KOPT-K1 (cell line): Measurements from ENCODE around the gene C3orf70.

Source experiments
- H3K27ac ChIP-seq: fragments of 200-600 bp; sonication (generic); 2 replicates; pipeline ENCODE4 v1.5.1; 2016; ENCODE audit warnings: antibody characterized with exemption, mild to moderate bottlenecking, low read depth, low read length; ENCODE audit not compliant: poor library complexity, severe bottlenecking
- H3K36me3 ChIP-seq: fragments of 200-600 bp; sonication (generic); 2 replicates; pipeline ENCODE4 v1.5.1; 2017; ENCODE audit warnings: antibody characterized with exemption, mild to moderate bottlenecking, low read length, moderate library complexity; ENCODE audit not compliant: insufficient read depth
- H3K9me3 ChIP-seq: fragments of 200-600 bp; sonication (generic); 2 replicates; pipeline ENCODE4 v1.5.1; 2017; ENCODE audit warnings: antibody characterized with exemption, low read length, mild to moderate bottlenecking; ENCODE audit not compliant: insufficient read depth, poor library complexity, severe bottlenecking

Gene C3orf70

DNA sequence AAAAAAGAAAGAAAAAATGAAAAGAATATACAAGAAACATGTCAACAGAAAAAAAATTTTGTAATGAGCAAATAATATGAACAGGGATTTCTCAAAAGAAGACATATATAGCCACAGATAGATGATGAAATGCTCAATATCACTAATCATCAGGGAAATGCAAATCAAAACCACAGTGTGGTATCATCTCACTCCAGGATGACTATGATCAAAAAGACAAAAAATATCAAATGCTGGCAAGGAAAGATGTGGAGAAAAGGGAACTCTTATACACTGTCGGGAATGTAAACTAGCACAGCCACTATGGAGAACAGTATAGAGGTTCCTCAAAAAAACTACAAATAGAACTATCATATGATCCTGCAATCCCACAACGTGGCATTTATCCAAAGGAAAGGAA, 94.1 kb downstream of the C3orf70 start:
- Histone ChIP-seq H3K36me3 (peaks cover 9% of the 10 kb centered on the region; the same call in 1 of the 2 replicates), H3K27ac (no peak overlapping the region), H3K9me3 (peaks cover 19% of the 10 kb centered on the region)

DNA sequence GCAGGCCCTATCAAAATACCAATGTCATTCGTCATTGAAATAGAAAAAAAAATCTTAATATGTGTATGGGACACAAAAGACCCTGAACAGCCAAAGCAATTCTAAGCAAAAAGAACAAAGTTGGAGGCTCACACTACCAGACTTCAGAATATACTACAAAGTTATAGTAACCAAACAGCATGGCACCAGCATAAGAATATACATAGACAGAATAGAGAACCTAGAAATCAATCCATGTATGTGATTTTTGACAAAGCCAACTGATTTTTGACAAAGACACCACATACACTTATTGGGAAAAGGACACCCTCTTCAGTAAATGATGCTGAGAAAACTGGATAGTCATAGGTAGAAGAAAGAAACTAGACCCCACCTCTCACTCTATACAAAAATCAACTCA, 95.0 kb downstream of the C3orf70 start:
- Histone ChIP-seq H3K27ac (no peak overlapping the region), H3K36me3 (peaks cover 18% of the 10 kb centered on the region; the same call in 1 of the 2 replicates), H3K9me3 (peaks cover 19% of the 10 kb centered on the region)

DNA sequence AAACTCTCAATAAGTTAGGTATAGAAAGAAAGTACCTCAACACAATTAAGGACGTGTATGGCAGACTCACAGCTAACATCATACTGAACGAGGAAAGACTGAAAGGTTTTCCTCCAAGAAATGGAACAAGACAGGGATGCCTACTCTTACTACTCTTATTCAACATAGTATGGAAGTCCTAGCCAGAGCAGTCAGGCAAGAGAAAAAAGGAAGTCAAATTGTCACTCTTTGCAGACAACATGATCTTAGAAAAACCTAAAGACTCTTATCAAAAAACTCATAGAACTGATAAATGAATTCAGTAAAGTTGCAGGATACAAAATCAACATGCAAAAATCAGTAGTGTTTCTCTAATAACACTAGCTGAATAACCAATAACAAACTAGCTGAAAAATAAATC, 96.0 kb downstream of the C3orf70 start:
- H3K36me3 ChIP-seq, result peaks cover 27% of the 10 kb centered on the region; the same call in 1 of the 2 replicates
- H3K9me3 ChIP-seq, result peaks cover 19% of the 10 kb centered on the region
- H3K27ac ChIP-seq, result no peak overlapping the region

GRCh38 chr3:185052631-185053030, 100.2 kb downstream of the C3orf70 start:
- peaks cover 5% of the 10 kb centered on the region for H3K9me3 ChIP-seq
- H3K36me3 ChIP-seq, result peaks cover 51% of the 10 kb centered on the region; the same call in 1 of the 2 replicates

GRCh38 chr3:185051801-185052200, 101.1 kb downstream of the C3orf70 start:
- peaks cover 5% of the 10 kb centered on the region for H3K9me3 ChIP-seq
- H3K36me3 ChIP-seq, result peaks cover 51% of the 10 kb centered on the region; the same call in 1 of the 2 replicates
- H3K27ac ChIP-seq, result no peak overlapping the region

More at GRCh38 chr3:185052631-185053030, 100.2 kb downstream of the C3orf70 start:
- H3K27ac ChIP-seq, result no peak overlapping the region

GRCh38 chr3:185049710-185050109, 103.2 kb downstream of the C3orf70 start:
- H3K27ac ChIP-seq, result no peak overlapping the region
- H3K36me3 ChIP-seq, result peaks cover 51% of the 10 kb centered on the region; the same call in 1 of the 2 replicates
- H3K9me3 ChIP-seq, result no peaks in the 10 kb centered on the region

DNA sequence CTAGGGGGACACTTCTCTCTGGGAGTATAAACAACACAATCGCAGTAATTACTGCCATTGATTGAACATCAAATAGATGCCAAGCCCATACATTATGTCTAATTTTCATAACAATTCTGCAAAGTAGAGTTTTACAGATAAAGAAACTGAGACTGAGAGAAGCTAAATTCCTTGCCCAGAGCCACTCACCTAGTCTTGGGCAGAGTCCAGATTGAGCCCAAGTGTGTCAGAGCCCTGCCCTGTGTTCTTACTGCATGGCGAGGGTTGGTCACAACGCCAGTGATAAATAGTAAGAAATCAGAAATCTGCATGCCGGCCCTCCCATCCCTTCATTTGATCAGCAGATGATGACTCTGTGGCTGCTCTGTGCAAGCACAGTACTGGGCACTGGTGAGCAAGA, 106.3 kb downstream of the C3orf70 start:
- no peak overlapping the region for H3K27ac ChIP-seq
- no peaks in the 10 kb centered on the region for H3K9me3 ChIP-seq

DNA sequence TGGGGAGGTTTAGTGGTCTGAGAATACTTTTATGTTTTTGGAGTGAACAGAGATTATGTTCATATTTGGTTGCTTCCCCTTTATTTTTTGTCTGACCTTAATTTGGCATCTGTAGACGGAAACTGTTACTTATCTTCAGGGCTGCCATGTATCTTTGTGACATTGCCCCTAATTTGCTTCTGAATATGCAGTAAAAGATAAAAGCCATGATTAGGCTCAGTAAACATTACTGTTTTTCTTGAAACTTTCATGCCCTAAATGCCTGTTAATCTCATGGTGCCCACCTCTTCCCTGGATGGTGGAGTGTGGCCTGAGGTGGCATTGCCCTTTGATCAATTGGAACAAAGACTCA, 106.7 kb downstream of the C3orf70 start:
- H3K36me3 ChIP-seq, result peaks cover 20% of the 10 kb centered on the region; the same call in 1 of the 2 replicates
- H3K27ac ChIP-seq, result no peak overlapping the region
- no peaks in the 10 kb centered on the region for H3K9me3 ChIP-seq

More for the DNA sequence above, 106.3 kb downstream of the C3orf70 start:
- H3K36me3 ChIP-seq, result peaks cover 21% of the 10 kb centered on the region; the same call in 1 of the 2 replicates

GRCh38 chr3:185042312-185043050, 110.4 kb downstream of the C3orf70 start:
- peaks cover 7% of the 10 kb centered on the region for H3K9me3 ChIP-seq
- no peaks in the 10 kb centered on the region for H3K36me3 ChIP-seq

GRCh38 chr3:185041540-185041939, 111.3 kb downstream of the C3orf70 start:
- Histone ChIP-seq H3K27ac (no peak overlapping the region), H3K36me3 (no peaks in the 10 kb centered on the region), H3K9me3 (peaks cover 13% of the 10 kb centered on the region)

More at GRCh38 chr3:185042312-185043050, 110.4 kb downstream of the C3orf70 start:
- no peak overlapping the region for H3K27ac ChIP-seq

- Histone ChIP-seq H3K36me3 (no peaks in the 10 kb centered on the region), H3K27ac (no peak overlapping the region), H3K9me3 (peaks cover 13% of the 10 kb centered on the region)
Measured at GRCh38 chr3:185040425-185040824, 112.4 kb downstream of the C3orf70 start.

GRCh38 chr3:185037801-185038200, 115.1 kb downstream of the C3orf70 start:
- H3K9me3 ChIP-seq, result peaks cover 13% of the 10 kb centered on the region
- H3K36me3 ChIP-seq, result no peaks in the 10 kb centered on the region
- H3K27ac ChIP-seq, result no peak overlapping the region

DNA sequence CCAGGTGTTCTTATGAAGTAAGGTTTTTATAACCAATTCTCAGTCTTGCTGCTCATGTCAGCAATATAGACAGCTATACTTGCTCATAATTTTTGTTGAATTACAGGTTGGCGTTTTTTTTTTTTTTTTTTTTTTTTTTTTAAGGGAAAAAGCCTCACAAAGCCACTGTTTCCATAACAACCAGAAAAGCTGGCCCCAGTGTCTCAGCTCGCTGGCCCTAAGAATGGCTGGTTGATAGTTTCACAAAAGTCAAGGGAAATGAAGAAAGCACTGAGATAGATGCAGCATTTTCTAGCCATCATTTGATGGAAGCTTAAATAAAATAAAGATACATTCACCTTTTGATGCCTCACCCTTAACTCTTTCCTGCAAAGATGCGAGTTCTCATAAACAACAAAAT, 121.9 kb downstream of the C3orf70 start:
- Histone ChIP-seq H3K36me3 (0 out of 2 replicates have a peak, but pooled peaks cover 4% of the 10 kb centered on the region), H3K9me3 (no peaks in the 10 kb centered on the region), H3K27ac (no peak overlapping the region)

GRCh38 chr3:185030399-185030798, 122.5 kb downstream of the C3orf70 start:
- Histone ChIP-seq H3K27ac (no peak overlapping the region), H3K36me3 (0 out of 2 replicates have a peak, but pooled peaks cover 4% of the 10 kb centered on the region), H3K9me3 (no peaks in the 10 kb centered on the region)

- Histone ChIP-seq H3K9me3 (no peaks in the 10 kb centered on the region), H3K27ac (no peak overlapping the region), H3K36me3 (0 out of 2 replicates have a peak, but pooled peaks cover 4% of the 10 kb centered on the region)
Measured at GRCh38 chr3:185029086-185029485, 123.8 kb downstream of the C3orf70 start.

GRCh38 chr3:185028121-185028520, 124.7 kb downstream of the C3orf70 start:
- H3K36me3 ChIP-seq, result 0 out of 2 replicates have a peak, but pooled peaks cover 4% of the 10 kb centered on the region
- no peaks in the 10 kb centered on the region for H3K9me3 ChIP-seq
- H3K27ac ChIP-seq, result no peak overlapping the region
